ENCODE results near the gene HSPA9.

The HSPA9 gene

GRCh38 chr5:138560971-138561370, 14.2 kb downstream of the HSPA9 start:
- no peak for DNase-seq

- DNase-seq: no peak
These were observed 15.3 kb downstream of the HSPA9 start for GRCh38 chr5:138559937-138560336.

GRCh38 chr5:138557677-138558076, 17.5 kb downstream of the HSPA9 start:
- no peak for DNase-seq

GRCh38 chr5:138554143-138554542, 21.1 kb downstream of the HSPA9 start:
- DNase-seq: no peak

GRCh38 chr5:138553437-138554095, 21.6 kb downstream of the HSPA9 start:
- no peak for DNase-seq

- DNase-seq: no peak
These were observed 22.5 kb downstream of the HSPA9 start for GRCh38 chr5:138552657-138553056.

- no peak for DNase-seq
These were observed 25.8 kb downstream of the HSPA9 start for GRCh38 chr5:138549414-138549813.

GRCh38 chr5:138545919-138546562, 29.2 kb downstream of the HSPA9 start:
- DNase-seq: no peak

- no peak for DNase-seq
These were observed 30.7 kb downstream of the HSPA9 start for GRCh38 chr5:138544181-138545134.

- DNase-seq: no peak
These were observed 31.5 kb downstream of the HSPA9 start for GRCh38 chr5:138543730-138544104.

- DNase-seq: peak; percentile 100
These were observed 32.1 kb downstream of the HSPA9 start, which contains the start of gene ETF1 for GRCh38 chr5:138542956-138543729. Gene ETF1, minus strand, starts transcription at chr5:138543236. Its CDS starts 318 bp downstream, at chr5:138542918.

- DNase-seq: no peak
These were observed 32.8 kb downstream of the HSPA9 start for GRCh38 chr5:138542180-138542955.

GRCh38 chr5:138541511-138542179, 33.6 kb downstream of the HSPA9 start:
- DNase-seq: no peak

- DNase-seq: no peak
These were observed 35.4 kb downstream of the HSPA9 start for GRCh38 chr5:138539791-138540190.

- DNase-seq: no peak
These were observed 36.1 kb downstream of the HSPA9 start for GRCh38 chr5:138538943-138539627.

- no peak for DNase-seq
These were observed 38.4 kb downstream of the HSPA9 start for GRCh38 chr5:138536665-138537315.

- DNase-seq: no peak
These were observed 39.0 kb downstream of the HSPA9 start for GRCh38 chr5:138536215-138536614.

GRCh38 chr5:138533973-138534941, 40.9 kb downstream of the HSPA9 start:
- DNase-seq: no peak

GRCh38 chr5:138529812-138530211, 45.4 kb downstream of the HSPA9 start:
- DNase-seq: no peak
